Endodermal cell (in vitro differentiated cells): ENCODE data around the gene SHROOM4. TPM values are rescaled to one million over a fixed set of nuclear protein-coding genes. Genes with fewer than 3 reads are reported as not detected.

Source experiments
- DNase-seq: peaks from one replicate; pipeline ENCODE4 v3.0.0-alpha.2; 2017
- H3K27ac ChIP-seq: 2 replicates; pipeline ENCODE4 v1.5.1; 2013; ENCODE audit warnings: mild to moderate bottlenecking, low read depth, low read length, moderate library complexity
- H3K27me3 ChIP-seq: 2 replicates; pipeline ENCODE4 v1.6.1; 2013; ENCODE audit warnings: mild to moderate bottlenecking, low read length, moderate library complexity; ENCODE audit not compliant: insufficient read depth, control insufficient read depth, poor library complexity, severe bottlenecking
- H3K36me3 ChIP-seq: 2 replicates; pipeline ENCODE4 v1.7.0; 2013; ENCODE audit warnings: mild to moderate bottlenecking, low read length, moderate library complexity; ENCODE audit not compliant: control insufficient read depth, insufficient read depth
- H3K4me1 ChIP-seq: one replicate; pipeline ENCODE4 v1.7.0; 2013; ENCODE audit warnings: low read length; ENCODE audit not compliant: control insufficient read depth, insufficient read depth
- H3K4me3 ChIP-seq: 2 replicates; pipeline ENCODE4 v1.5.1; 2013; ENCODE audit warnings: mild to moderate bottlenecking, low read length, moderate library complexity
- H3K9ac ChIP-seq: 2 replicates; pipeline ENCODE4 v1.6.1; 2013; ENCODE audit warnings: mild to moderate bottlenecking, low read length, moderate library complexity; ENCODE audit not compliant: poor library complexity, severe bottlenecking; ENCODE audit errors: extremely low read depth
- H3K9me3 ChIP-seq: 2 replicates; pipeline ENCODE4 v1.6.1; 2013; ENCODE audit warnings: mild to moderate bottlenecking, low read length, moderate library complexity; ENCODE audit not compliant: control insufficient read depth
- H3K27ac Mint-ChIP-seq: 2 replicates; pipeline ENCODE4 v1.8.0; 2020; ENCODE audit warnings: mixed read lengths
- H3K27me3 Mint-ChIP-seq: 2 replicates; pipeline ENCODE4 v1.8.0; 2021; ENCODE audit warnings: mild to moderate bottlenecking, mixed read lengths; ENCODE audit not compliant: insufficient read depth
- H3K36me3 Mint-ChIP-seq: 2 replicates; pipeline ENCODE4 v1.8.0; 2020; ENCODE audit warnings: low read depth, mixed read lengths
- H3K4me1 Mint-ChIP-seq: 2 replicates; pipeline ENCODE4 v1.8.0; 2020; ENCODE audit warnings: mixed read lengths
- H3K4me3 Mint-ChIP-seq: 2 replicates; pipeline ENCODE4 v1.8.0; 2020; ENCODE audit warnings: mild to moderate bottlenecking, moderate library complexity, mixed read lengths
- H3K9me3 Mint-ChIP-seq: 2 replicates; pipeline ENCODE4 v1.8.0; 2020; ENCODE audit warnings: mild to moderate bottlenecking, mixed read lengths
- WGBS, 2 experiments: methylation state at CpG; one replicate each; pipeline versions ENCODE4 v1.1.5 to v1.1.7; 2013; ENCODE audit warnings: missing lambda C conversion rate in 2 of 2, mixed read lengths in 1 of 2; ENCODE audit not compliant: insufficient coverage in 1 of 2, insufficient read length in 1 of 2; 5-methylcytosine and 5-hydroxymethylcytosine counted together
- total RNA-seq, 2 donors: library from RNA; stranded (reverse); fragmentation: NEBNext Ultra II Directional in 1 of 2; extraction: Animal tissue kit (Norgen Biotek cat#: 25700) in 1 of 2; gene quantifications; 2 replicates in 1 of 2; 3 replicates in 1 of 2; pipeline ENCODE4 v1.2.1, GENCODE V29; 2021
- TF ChIP-seq, protein P1 (sequence below): fragments of 200-600 bp; sonication (generic); conservative IDR thresholded peaks from 2 replicates; pipeline ENCODE4 v1.5.0; 2021; ENCODE audit warnings: antibody characterized with exemption, mild to moderate bottlenecking

The SHROOM4 gene
- total RNA-seq, 2 donors from 2014 or later, result 17.7 to 20.5 TPM

DNA sequence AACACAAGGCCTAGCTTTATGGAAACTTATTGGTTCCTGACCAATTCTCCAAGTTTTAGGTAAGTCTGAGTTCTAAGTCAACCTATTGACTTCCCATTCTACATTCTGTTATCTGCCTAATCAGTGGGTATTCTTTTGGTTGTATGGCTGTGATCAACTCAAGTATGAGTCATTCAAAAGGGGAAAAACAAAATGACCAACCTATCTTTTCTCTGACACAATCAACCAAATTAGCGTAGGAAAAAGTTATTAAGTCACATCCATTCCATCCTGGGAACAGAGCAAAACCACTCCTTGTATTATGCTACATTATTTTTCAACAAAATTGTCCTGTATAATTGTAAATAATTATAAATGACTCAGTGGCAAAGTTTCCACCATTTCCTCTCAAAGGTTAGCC, 136.2 kb downstream of the SHROOM4 start:
- Mint-ChIP-seq H3K27me3 (peaks cover 3% of the 10 kb centered on the region), H3K9me3 (peaks cover 13% of the 10 kb centered on the region), H3K4me3 (no peak overlapping the region), H3K27ac (no peak overlapping the region), H3K36me3 (no peaks in the 10 kb centered on the region), H3K4me1 (peaks cover 2% of the 10 kb centered on the region)
- peaks cover 4% of the 10 kb centered on the region for H3K36me3 ChIP-seq
- H3K9me3 ChIP-seq, result no peaks in the 10 kb centered on the region
- no peak overlapping the region for H3K9ac ChIP-seq
- H3K4me3 ChIP-seq, result no peak overlapping the region
- WGBS, 2 experiments, result no CpG with 5 or more reads among the region's 1 CpG
- DNase-seq, result no peak
- H3K27ac ChIP-seq, result no peak overlapping the region
- no peaks in the 10 kb centered on the region for H3K27me3 ChIP-seq
- H3K4me1 ChIP-seq, result no peaks in the 10 kb centered on the region
- TF ChIP-seq, protein P1, sequence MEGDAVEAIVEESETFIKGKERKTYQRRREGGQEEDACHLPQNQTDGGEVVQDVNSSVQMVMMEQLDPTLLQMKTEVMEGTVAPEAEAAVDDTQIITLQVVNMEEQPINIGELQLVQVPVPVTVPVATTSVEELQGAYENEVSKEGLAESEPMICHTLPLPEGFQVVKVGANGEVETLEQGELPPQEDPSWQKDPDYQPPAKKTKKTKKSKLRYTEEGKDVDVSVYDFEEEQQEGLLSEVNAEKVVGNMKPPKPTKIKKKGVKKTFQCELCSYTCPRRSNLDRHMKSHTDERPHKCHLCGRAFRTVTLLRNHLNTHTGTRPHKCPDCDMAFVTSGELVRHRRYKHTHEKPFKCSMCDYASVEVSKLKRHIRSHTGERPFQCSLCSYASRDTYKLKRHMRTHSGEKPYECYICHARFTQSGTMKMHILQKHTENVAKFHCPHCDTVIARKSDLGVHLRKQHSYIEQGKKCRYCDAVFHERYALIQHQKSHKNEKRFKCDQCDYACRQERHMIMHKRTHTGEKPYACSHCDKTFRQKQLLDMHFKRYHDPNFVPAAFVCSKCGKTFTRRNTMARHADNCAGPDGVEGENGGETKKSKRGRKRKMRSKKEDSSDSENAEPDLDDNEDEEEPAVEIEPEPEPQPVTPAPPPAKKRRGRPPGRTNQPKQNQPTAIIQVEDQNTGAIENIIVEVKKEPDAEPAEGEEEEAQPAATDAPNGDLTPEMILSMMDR, result no peak

DNA sequence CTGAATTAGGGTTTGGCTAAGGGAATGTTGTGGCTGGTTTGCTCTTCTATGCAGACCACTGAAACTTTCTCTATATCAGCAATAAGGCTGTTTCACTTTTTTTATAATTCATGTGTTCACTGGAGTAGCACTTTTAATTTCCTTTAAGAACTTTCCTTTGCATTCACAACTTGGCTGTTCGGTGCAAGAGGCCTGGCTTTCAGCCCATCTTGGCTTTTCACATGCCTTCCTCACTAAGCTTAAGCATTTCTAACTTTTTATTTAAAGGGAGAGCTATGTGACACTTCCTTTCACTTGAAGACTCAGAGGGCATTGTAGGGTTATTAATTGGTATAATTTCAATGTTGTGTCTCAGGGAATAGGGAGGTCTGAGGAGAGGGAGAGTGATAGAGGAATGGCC, 142.3 kb downstream of the SHROOM4 start:
- H3K27me3 Mint-ChIP-seq, result peaks cover 3% of the 10 kb centered on the region
- Histone ChIP-seq H3K27me3 (no peaks in the 10 kb centered on the region), H3K4me3 (no peak overlapping the region), H3K27ac (no peak overlapping the region), H3K4me1 (no peaks in the 10 kb centered on the region), H3K9me3 (no peaks in the 10 kb centered on the region), H3K9ac (no peak overlapping the region), H3K36me3 (peaks cover 4% of the 10 kb centered on the region)
- H3K36me3 Mint-ChIP-seq, result peaks cover 5% of the 10 kb centered on the region
- H3K4me3 Mint-ChIP-seq, result no peak overlapping the region
- WGBS, 2 experiments, result 94% methylated on average over 1 of the region's 1 CpG; no CpG with 5 or more reads in 1 of the 2 experiments
- H3K4me1 Mint-ChIP-seq, result no peaks in the 10 kb centered on the region
- TF ChIP-seq, protein P1, result no peak
- peaks cover 52% of the 10 kb centered on the region for H3K9me3 Mint-ChIP-seq
- no peak for DNase-seq
- H3K27ac Mint-ChIP-seq, result no peak overlapping the region

DNA sequence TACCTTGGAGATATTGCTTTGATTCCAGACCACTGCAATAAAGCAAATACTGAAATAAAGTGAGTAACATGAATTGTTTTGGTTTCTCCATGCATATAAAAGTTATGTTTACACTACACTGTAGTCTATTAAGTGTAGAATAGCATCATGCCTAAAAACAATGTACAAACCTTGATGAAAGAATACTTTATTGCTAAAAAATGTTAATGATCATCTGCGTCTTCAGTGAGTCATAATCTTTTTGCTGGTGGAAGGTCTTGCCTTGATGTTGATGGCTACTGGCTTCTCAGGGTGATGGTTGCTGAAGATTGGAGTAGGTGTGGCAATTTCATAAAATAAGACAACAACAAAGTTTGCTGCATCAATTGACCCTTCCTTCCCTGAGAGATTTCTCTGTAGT, 145.1 kb downstream of the SHROOM4 start:
- TF ChIP-seq, protein P1, result no peak
- no peak overlapping the region for H3K4me3 Mint-ChIP-seq

More for the DNA sequence above, 145.1 kb downstream of the SHROOM4 start:
- no peak overlapping the region for H3K9ac ChIP-seq
- peaks cover 1% of the 10 kb centered on the region for H3K36me3 ChIP-seq
- 100% methylated on average over 1 of the region's 1 CpG; no CpG with 5 or more reads in 1 of the 2 experiments for WGBS, 2 experiments
- H3K9me3 Mint-ChIP-seq, result peaks cover 53% of the 10 kb centered on the region
- H3K9me3 ChIP-seq, result no peaks in the 10 kb centered on the region
- peaks cover 11% of the 10 kb centered on the region for H3K36me3 Mint-ChIP-seq
- DNase-seq, result no peak
- H3K4me3 ChIP-seq, result no peak overlapping the region
- H3K27me3 ChIP-seq, result no peaks in the 10 kb centered on the region
- H3K27ac ChIP-seq, result no peak overlapping the region
- H3K4me1 ChIP-seq, result no peaks in the 10 kb centered on the region
- H3K4me1 Mint-ChIP-seq, result no peaks in the 10 kb centered on the region
- no peak overlapping the region for H3K27ac Mint-ChIP-seq
- H3K27me3 Mint-ChIP-seq, result no peaks in the 10 kb centered on the region
